Neural progenitor cell (in vitro differentiated cells): Measurements from ENCODE around the gene ACTR5. TPM values are rescaled to one million over a fixed set of nuclear protein-coding genes. Genes with fewer than 3 reads are reported as not detected.

Experiments
- DNase-seq: peaks from one replicate; pipeline ENCODE4 v3.0.0-alpha.2; 2016; ENCODE audit warnings: low spot score
- H2AFZ ChIP-seq: fragments of 200-600 bp; sonication (generic); replicated peaks from 2 replicates; pipeline ENCODE4 v1.6.1; 2016; ENCODE audit warnings: antibody characterized with exemption
- H3F3A ChIP-seq: fragments of 200-600 bp; sonication (generic); 2 replicates; pipeline ENCODE4 v1.6.1; 2016; ENCODE audit warnings: antibody characterized with exemption, low read depth
- H3K27ac ChIP-seq: fragments of 200-600 bp; sonication (generic); 2 replicates; pipeline ENCODE4 v1.5.1; 2016; ENCODE audit warnings: mild to moderate bottlenecking
- H3K27me3 ChIP-seq: fragments of 200-600 bp; sonication (generic); 2 replicates; pipeline ENCODE4 v1.6.1; 2016; ENCODE audit warnings: mild to moderate bottlenecking, moderate library complexity
- H3K36me3 ChIP-seq: fragments of 200-600 bp; sonication (generic); 2 replicates; pipeline ENCODE4 v1.5.1; 2016
- H3K4me1 ChIP-seq: fragments of 200-600 bp; sonication (generic); 2 replicates; pipeline ENCODE4 v1.6.1; 2016; ENCODE audit warnings: mixed run types
- H3K4me2 ChIP-seq: fragments of 200-600 bp; sonication (generic); 2 replicates; pipeline ENCODE4 v1.6.1; 2016
- H3K4me3 ChIP-seq: fragments of 200-600 bp; sonication (generic); 2 replicates; pipeline ENCODE4 v1.5.1; 2016
- H3K79me2 ChIP-seq: fragments of 200-600 bp; sonication (generic); 2 replicates; pipeline ENCODE4 v1.6.1; 2016; ENCODE audit warnings: low read depth
- H3K9ac ChIP-seq: fragments of 200-600 bp; sonication (generic); 2 replicates; pipeline ENCODE4 v1.6.1; 2016
- H3K9me3 ChIP-seq: fragments of 200-600 bp; sonication (generic); 2 replicates; pipeline ENCODE4 v1.5.1; 2016; ENCODE audit warnings: low read depth
- H4K20me1 ChIP-seq: fragments of 200-600 bp; sonication (generic); 2 replicates; pipeline ENCODE4 v1.6.1; 2016; ENCODE audit warnings: low read depth
- H3K27ac Mint-ChIP-seq: 3 replicates; pipeline ENCODE4 v1.8.0; 2021; ENCODE audit warnings: mixed read lengths
- H3K27me3 Mint-ChIP-seq: 2 replicates; pipeline ENCODE4 v1.8.0; 2022; ENCODE audit warnings: low read depth, mild to moderate bottlenecking, inconsistent platforms, moderate library complexity, mixed read lengths; ENCODE audit not compliant: insufficient read depth
- H3K36me3 Mint-ChIP-seq: 3 replicates; pipeline ENCODE4 v1.8.0; 2021; ENCODE audit warnings: mixed read lengths
- H3K4me1 Mint-ChIP-seq: 3 replicates; pipeline ENCODE4 v1.8.0; 2021; ENCODE audit warnings: mixed read lengths
- H3K4me3 Mint-ChIP-seq: 3 replicates; pipeline ENCODE4 v1.8.0; 2021; ENCODE audit warnings: mild to moderate bottlenecking, moderate library complexity, mixed read lengths
- H3K9me3 Mint-ChIP-seq: 3 replicates; pipeline ENCODE4 v1.8.0; 2020; ENCODE audit warnings: mixed read lengths
- EZH2 ChIP-seq: fragments of 200-600 bp; sonication (generic); IDR thresholded peaks from 2 replicates; pipeline ENCODE4 v1.6.1; 2017; ENCODE audit warnings: antibody characterized with exemption, mild to moderate bottlenecking, moderate library complexity
- EZH2phosphoT487 ChIP-seq: fragments of 200-600 bp; sonication (generic); IDR thresholded peaks from 2 replicates; pipeline ENCODE4 v1.6.1; 2017; ENCODE audit warnings: antibody characterized with exemption
- total RNA-seq: library from RNA; depleted of rRNA; stranded (reverse); fragments of >200 nt; gene quantifications from 2 replicates; pipeline ENCODE4 v1.2.3, GENCODE V29; 2015; ENCODE audit warnings: low replicate concordance
- TF ChIP-seq, protein P1 (sequence below): fragments of 200-600 bp; sonication (generic); IDR thresholded peaks from 2 replicates; pipeline ENCODE4 v1.5.1; 2017; ENCODE audit warnings: antibody characterized with exemption, mild to moderate bottlenecking

Gene ACTR5
- total RNA-seq, 1 donor from 2014 or later = 9.2 TPM

DNA sequence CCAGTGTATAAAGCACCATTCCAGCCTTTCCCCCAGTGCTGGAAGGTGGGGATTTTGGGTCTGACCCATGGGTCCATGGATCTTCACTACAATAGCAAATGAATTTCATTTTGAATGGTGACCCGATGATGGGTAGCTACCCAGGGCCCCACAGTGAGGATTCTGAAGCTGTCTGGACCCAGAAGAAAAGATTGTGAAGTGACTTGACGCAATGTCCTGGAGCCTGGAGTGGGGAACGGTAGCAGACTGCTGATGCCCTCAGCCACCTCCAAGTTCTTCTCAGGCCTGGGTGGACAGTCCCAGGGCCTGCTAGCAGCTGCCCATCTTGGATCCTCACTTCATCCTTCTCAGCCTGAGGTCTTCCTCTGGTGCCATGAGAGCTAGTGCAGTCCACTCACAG, 47.3 kb upstream of the ACTR5 start:
- no peak for DNase-seq
- Histone ChIP-seq H3F3A (peaks cover 6% of the 10 kb centered on the region), H3K27ac (no peak overlapping the region), H3K79me2 (no peaks in the 10 kb centered on the region), H3K36me3 (no peaks in the 10 kb centered on the region), H3K9me3 (no peaks in the 10 kb centered on the region), H4K20me1 (no peaks in the 10 kb centered on the region), H3K4me2 (peak overlapping the region; percentile 38), H3K4me1 (peaks cover 13% of the 10 kb centered on the region), H3K9ac (no peak overlapping the region), H3K27me3 (peaks cover 37% of the 10 kb centered on the region), H3K4me3 (no peak overlapping the region), H2AFZ (no peak overlapping the region)
- no peak overlapping the region for H3K4me3 Mint-ChIP-seq
- peaks cover 11% of the 10 kb centered on the region for H3K27me3 Mint-ChIP-seq
- no peak overlapping the region for H3K27ac Mint-ChIP-seq
- TF ChIP-seq EZH2phosphoT487 (no peak), EZH2 (no peak)
- TF ChIP-seq, protein P1, sequence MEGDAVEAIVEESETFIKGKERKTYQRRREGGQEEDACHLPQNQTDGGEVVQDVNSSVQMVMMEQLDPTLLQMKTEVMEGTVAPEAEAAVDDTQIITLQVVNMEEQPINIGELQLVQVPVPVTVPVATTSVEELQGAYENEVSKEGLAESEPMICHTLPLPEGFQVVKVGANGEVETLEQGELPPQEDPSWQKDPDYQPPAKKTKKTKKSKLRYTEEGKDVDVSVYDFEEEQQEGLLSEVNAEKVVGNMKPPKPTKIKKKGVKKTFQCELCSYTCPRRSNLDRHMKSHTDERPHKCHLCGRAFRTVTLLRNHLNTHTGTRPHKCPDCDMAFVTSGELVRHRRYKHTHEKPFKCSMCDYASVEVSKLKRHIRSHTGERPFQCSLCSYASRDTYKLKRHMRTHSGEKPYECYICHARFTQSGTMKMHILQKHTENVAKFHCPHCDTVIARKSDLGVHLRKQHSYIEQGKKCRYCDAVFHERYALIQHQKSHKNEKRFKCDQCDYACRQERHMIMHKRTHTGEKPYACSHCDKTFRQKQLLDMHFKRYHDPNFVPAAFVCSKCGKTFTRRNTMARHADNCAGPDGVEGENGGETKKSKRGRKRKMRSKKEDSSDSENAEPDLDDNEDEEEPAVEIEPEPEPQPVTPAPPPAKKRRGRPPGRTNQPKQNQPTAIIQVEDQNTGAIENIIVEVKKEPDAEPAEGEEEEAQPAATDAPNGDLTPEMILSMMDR = no peak
- peaks cover 4% of the 10 kb centered on the region for H3K9me3 Mint-ChIP-seq
- H3K4me1 Mint-ChIP-seq = no peaks in the 10 kb centered on the region
- no peaks in the 10 kb centered on the region for H3K36me3 Mint-ChIP-seq

DNA sequence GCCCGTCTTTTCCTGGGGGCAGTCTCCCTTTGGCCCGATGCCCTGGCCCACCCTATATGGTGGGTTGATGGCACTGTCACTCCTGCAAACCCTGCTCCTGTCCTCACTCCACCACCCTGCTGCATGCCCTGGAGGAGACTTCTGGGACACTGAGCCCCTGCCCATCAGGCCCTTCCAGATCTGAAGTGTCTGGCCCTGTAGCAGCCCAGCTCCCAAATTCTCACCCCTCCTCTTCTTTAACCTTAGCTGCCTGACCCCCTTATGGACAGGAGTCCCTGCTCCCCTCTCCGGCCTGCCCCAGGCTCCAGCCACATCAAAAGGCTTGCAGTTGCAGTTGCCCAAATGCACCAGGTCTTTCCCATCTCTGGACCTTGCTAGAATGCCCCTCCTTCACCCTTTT, 44.7 kb upstream of the ACTR5 start:
- Histone ChIP-seq H3K36me3 (no peaks in the 10 kb centered on the region), H2AFZ (no peak overlapping the region), H3K27ac (no peak overlapping the region), H3K27me3 (peaks cover 20% of the 10 kb centered on the region), H3K9me3 (no peaks in the 10 kb centered on the region), H3F3A (peaks cover 10% of the 10 kb centered on the region), H3K4me2 (no peak overlapping the region), H3K79me2 (no peaks in the 10 kb centered on the region), H3K4me1 (peaks cover 24% of the 10 kb centered on the region), H4K20me1 (peaks cover 4% of the 10 kb centered on the region), H3K4me3 (no peak overlapping the region), H3K9ac (no peak overlapping the region)
- no peaks in the 10 kb centered on the region for H3K36me3 Mint-ChIP-seq
- H3K27ac Mint-ChIP-seq = no peak overlapping the region
- H3K27me3 Mint-ChIP-seq = peaks cover 15% of the 10 kb centered on the region
- no peak overlapping the region for H3K4me3 Mint-ChIP-seq
- peaks cover 4% of the 10 kb centered on the region for H3K9me3 Mint-ChIP-seq
- TF ChIP-seq, protein P1 = no peak
- TF ChIP-seq EZH2phosphoT487 = no peak
- TF ChIP-seq EZH2 = no peak
- peaks cover 7% of the 10 kb centered on the region for H3K4me1 Mint-ChIP-seq
- no peak for DNase-seq

GRCh38 chr20:38704136-38704535, 44.1 kb upstream of the ACTR5 start:
- Histone ChIP-seq H3K79me2 (no peaks in the 10 kb centered on the region), H3K27me3 (peaks cover 14% of the 10 kb centered on the region), H3K4me2 (no peak overlapping the region), H3F3A (peaks cover 10% of the 10 kb centered on the region), H3K4me3 (no peak overlapping the region), H3K9ac (no peak overlapping the region), H2AFZ (no peak overlapping the region), H3K27ac (no peak overlapping the region), H3K4me1 (peaks cover 24% of the 10 kb centered on the region), H4K20me1 (peaks cover 4% of the 10 kb centered on the region), H3K36me3 (no peaks in the 10 kb centered on the region), H3K9me3 (no peaks in the 10 kb centered on the region)
- TF ChIP-seq EZH2 = no peak
- no peak for TF ChIP-seq EZH2phosphoT487
- TF ChIP-seq, protein P1 = no peak
- no peaks in the 10 kb centered on the region for H3K36me3 Mint-ChIP-seq
- H3K27ac Mint-ChIP-seq = no peak overlapping the region
- peaks cover 15% of the 10 kb centered on the region for H3K27me3 Mint-ChIP-seq
- peaks cover 4% of the 10 kb centered on the region for H3K9me3 Mint-ChIP-seq
- no peak overlapping the region for H3K4me3 Mint-ChIP-seq
- DNase-seq = no peak
- peaks cover 7% of the 10 kb centered on the region for H3K4me1 Mint-ChIP-seq
